Measurements from ENCODE around the gene POP5. TPM values are rescaled to one million over a fixed set of nuclear protein-coding genes. Genes with fewer than 3 reads are reported as not detected.

Gene POP5
- total RNA-seq, 1 donor from 2014 or later, result 39.5 TPM

- Histone ChIP-seq H3K4me1 (peaks cover 40% of the 10 kb centered on the region), H3K36me3 (peaks cover 5% of the 10 kb centered on the region), H3K9me3 (no peaks in the 10 kb centered on the region), H3K27me3 (ENCODE audit: low read depth) (no peaks in the 10 kb centered on the region), H3K4me3 (peak overlapping the region; percentile 57), H3K27ac (peak overlapping the region; percentile 41)
- peak; percentile 65 for DNase-seq
- intact Hi-C loops (cut with DNase I), result loop anchor here (10.0 kb wide), 1 partner anchor 130 kb away; the partner anchor contains the start of gene UNC119B
- ATAC-seq, result peak; percentile 62 to 63
- peak; percentile 40 for TF ChIP-seq CTCF (IDR thresholded peaks at IDR 0.05)
Observed at GRCh38 chr12:120584343-120585149, 3.3 kb upstream of the POP5 start.

- Histone ChIP-seq H3K4me1 (peaks cover 41% of the 10 kb centered on the region), H3K9me3 (no peaks in the 10 kb centered on the region), H3K36me3 (peaks cover 15% of the 10 kb centered on the region), H3K27me3 (ENCODE audit: low read depth) (no peaks in the 10 kb centered on the region), H3K27ac (no peak overlapping the region), H3K4me3 (no peak overlapping the region)
- DNase-seq (peak; percentile 80), ATAC-seq (peak; percentile 52 to 67)
- intact Hi-C loops (cut with DNase I), result loop anchor here (10.0 kb wide), 1 partner anchor 131 kb away; the partner anchor contains the start of gene UNC119B
- peak; percentile 88 for TF ChIP-seq CTCF (IDR thresholded peaks at IDR 0.05)
Observed at GRCh38 chr12:120583478-120584030, 2.4 kb upstream of the POP5 start.

- DNase-seq, result no peak
- Histone ChIP-seq H3K27ac (no peak overlapping the region), H3K9me3 (no peaks in the 10 kb centered on the region), H3K27me3 (ENCODE audit: low read depth) (no peaks in the 10 kb centered on the region), H3K4me3 (peak overlapping the region; percentile 86), H3K4me1 (peaks cover 41% of the 10 kb centered on the region), H3K36me3 (peaks cover 31% of the 10 kb centered on the region)
- no peak for TF ChIP-seq CTCF (IDR thresholded peaks at IDR 0.05)
- intact Hi-C loops (cut with DNase I), result loop anchor here (10.0 kb wide), 1 partner anchor 133 kb away; the partner anchor contains the start of gene UNC119B
- ATAC-seq, result no peak
Observed at GRCh38 chr12:120581998-120582397, 796 bp upstream of the POP5 start.

- Histone ChIP-seq H3K36me3 (peaks cover 59% of the 10 kb centered on the region), H3K9me3 (no peaks in the 10 kb centered on the region), H3K27ac (no peak overlapping the region), H3K4me1 (peaks cover 34% of the 10 kb centered on the region), H3K4me3 (no peak overlapping the region), H3K27me3 (ENCODE audit: low read depth) (no peaks in the 10 kb centered on the region)
- TF ChIP-seq CTCF (IDR thresholded peaks at IDR 0.05), result no peak
- intact Hi-C loops (cut with DNase I), result no loop called here
- DNase-seq, result no peak
- no peak for ATAC-seq
Observed at GRCh38 chr12:120579179-120579578, 2.0 kb downstream of the POP5 start.

DNA sequence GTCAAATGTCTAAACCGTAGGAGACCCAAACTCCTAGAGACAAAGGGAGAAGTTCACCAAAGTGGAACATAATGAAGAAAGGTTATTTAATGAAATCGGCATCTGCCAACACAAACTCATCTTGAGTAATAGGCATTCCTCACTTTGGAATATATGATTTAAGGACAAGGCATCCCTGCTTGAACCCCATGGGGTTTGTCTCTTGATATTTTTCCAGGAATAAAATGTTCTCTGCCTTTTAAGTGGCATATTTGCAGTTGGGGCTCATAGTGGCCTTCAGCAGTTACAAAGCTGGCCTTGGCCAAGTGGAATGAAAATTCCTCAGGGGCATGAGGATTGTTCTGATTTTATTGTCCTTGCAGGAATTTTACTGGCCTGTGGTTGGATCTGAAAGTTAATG lies 7.1 kb downstream of the POP5 start:
- H3K9me3 ChIP-seq, result no peaks in the 10 kb centered on the region
- TF ChIP-seq CTCF (IDR thresholded peaks at IDR 0.05), result no peak
- H3K27ac ChIP-seq, result no peak overlapping the region
- H3K27me3 ChIP-seq (ENCODE audit: low read depth), result no peaks in the 10 kb centered on the region
- H3K4me3 ChIP-seq, result no peak overlapping the region
- intact Hi-C loops (cut with DNase I), result no loop called here
- no peak for DNase-seq
- ATAC-seq, result no peak
- peaks cover 100% of the 10 kb centered on the region for H3K36me3 ChIP-seq
- H3K4me1 ChIP-seq, result no peaks in the 10 kb centered on the region
